ENCODE results near the gene CLCN7. TPM values are rescaled to one million over a fixed set of nuclear protein-coding genes. Genes with fewer than 3 reads are reported as not detected.
"Not testable (repeated sequence)": the region's sequence is repeated elsewhere in the genome, so short reads cannot be mapped to it uniquely, and the experiment has no call there.

CLCN7 gene
- polyA plus RNA-seq, 3 donors from 2014 or later: 19.8 to 44.8 (median 21.5) TPM

DNA sequence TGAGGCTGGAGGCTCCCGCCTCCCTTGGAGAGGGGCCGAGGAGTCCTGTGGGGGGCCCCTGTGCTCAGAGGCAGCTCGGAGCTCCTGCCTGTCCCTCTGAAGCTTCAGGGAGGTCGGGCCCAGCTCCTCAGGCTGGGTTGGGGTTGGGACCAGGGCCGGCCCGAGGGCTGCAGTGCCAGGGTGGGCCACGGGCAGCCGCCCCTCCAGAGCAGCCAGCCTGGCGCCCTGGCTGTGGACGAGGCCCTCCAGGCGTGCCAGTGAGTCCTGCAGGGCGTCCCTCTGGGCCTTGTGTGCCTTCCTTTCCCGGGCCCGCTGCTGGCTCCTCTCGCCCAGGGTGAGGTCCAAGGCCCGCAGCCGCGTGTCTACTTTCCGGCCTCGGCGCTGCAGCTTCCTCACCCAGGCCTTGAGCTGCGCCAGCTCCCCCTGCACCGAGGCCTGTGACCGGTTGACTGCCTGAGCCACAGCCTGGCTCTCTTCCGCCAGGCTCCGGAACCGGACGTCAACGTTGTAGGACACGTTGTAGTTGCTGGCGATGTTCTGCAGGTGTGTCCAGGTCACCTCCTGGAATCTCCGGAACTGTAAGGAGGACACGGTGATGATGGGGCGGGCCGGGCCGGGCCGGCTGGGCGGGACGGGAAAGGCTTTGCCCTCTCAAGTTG is 12.7 kb upstream of the CLCN7 start:
- Mint-ChIP-seq H3K4me1 (peaks cover 2 to 3% of the 10 kb centered on the region in 2 donors), H3K4me3 (no peak overlapping the region), H3K27ac (no peak overlapping the region), H3K27me3 (ENCODE audit: low read depth in 3 of 3) (peaks cover 0 to 1% (median under 1%) of the 10 kb centered on the region in 3 donors), H3K36me3 (no peaks in the 10 kb centered on the region), H3K9me3 (no peaks in the 10 kb centered on the region)
- DNase-seq: no peak

DNA sequence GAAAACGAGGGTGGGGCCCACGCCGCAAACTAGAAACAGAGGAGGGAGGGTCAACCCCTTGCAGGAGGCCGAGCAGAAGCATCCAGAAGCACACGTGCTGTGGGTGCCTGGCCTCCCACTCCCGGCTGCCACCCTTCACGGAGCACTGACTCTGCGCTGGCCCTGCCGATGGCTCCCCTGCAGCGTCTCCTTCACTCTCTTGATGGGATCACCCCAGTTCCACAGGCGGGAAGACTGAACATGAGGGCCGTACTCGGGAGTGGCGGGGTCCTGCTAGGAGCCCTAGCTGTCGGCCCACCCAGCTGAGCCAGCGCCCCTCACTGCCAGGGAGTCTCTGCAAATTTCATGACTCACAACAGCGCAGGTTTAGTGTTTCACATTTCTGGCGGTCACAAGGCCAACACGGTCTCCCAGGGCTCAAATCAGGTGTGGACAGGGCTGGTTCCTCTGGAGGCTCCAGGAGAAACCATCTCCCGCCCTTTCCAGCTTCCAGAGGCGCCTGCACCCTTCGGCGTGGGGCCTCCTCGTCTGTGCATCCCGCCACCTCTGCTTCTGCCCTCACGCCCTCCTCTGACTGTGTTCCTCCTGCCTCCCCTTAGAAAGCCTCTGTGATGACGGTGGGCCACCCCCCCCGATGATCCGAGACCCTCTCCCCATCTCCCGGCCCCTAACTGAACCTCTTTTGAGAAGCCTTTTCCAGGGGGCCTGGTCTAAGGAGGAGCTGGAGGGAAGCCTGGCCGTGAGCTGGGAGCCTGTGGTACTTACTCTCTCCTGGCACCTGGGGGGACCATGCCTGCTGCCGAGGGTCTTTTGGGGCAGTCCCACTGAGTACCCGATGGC is 11.9 kb upstream of the CLCN7 start:
- no peaks in the 10 kb centered on the region for H3K9me3 Mint-ChIP-seq
- H3K27me3 Mint-ChIP-seq (ENCODE audit: low read depth in 3 of 3): peaks cover 0 to 1% (median 0%) of the 10 kb centered on the region in 3 donors
- no peaks in the 10 kb centered on the region for H3K4me1 Mint-ChIP-seq
- no peak for DNase-seq
- H3K27ac Mint-ChIP-seq: no peak overlapping the region
- no peak overlapping the region for H3K4me3 Mint-ChIP-seq
- no peaks in the 10 kb centered on the region for H3K36me3 Mint-ChIP-seq

DNA sequence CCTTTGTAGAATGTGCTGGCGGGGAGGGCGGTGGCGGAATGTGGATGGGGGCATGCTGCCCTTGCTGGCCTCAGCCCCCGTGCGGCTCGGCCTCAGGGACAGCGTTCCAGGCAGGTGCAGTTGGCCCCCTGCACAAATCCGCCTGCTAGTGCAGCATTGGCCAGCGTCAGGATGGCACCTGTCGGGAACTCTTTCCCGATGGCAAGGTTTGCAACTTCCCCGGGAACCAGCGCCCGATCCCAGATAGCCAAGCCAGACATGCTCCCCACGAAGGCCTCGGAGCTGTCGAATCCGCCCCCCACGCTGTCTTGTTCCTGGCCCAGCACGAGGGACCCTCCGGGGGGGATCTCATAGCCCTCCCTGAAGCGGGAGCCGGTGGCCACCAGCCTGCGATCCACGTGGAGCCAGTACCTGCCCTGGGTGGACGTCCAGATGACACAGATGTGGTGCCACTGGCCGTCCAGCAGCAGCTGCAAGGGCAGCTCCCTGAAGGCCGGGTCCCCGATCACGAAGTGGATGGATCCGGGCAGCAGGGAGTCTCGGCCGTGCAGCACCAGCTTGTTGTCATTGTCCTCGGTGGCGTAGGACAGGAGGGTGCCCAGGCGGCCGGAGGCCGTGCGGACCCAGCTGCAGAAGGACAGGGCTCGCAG is 11.1 kb upstream of the CLCN7 start:
- no peak overlapping the region for H3K4me3 Mint-ChIP-seq
- no peaks in the 10 kb centered on the region for H3K36me3 Mint-ChIP-seq
- H3K9me3 Mint-ChIP-seq: no peaks in the 10 kb centered on the region
- no peak overlapping the region for H3K27ac Mint-ChIP-seq
- peaks cover 0 to 1% (median 0%) of the 10 kb centered on the region in 3 donors for H3K27me3 Mint-ChIP-seq (ENCODE audit: low read depth in 3 of 3)
- no peaks in the 10 kb centered on the region for H3K4me1 Mint-ChIP-seq
- DNase-seq: no peak

DNA sequence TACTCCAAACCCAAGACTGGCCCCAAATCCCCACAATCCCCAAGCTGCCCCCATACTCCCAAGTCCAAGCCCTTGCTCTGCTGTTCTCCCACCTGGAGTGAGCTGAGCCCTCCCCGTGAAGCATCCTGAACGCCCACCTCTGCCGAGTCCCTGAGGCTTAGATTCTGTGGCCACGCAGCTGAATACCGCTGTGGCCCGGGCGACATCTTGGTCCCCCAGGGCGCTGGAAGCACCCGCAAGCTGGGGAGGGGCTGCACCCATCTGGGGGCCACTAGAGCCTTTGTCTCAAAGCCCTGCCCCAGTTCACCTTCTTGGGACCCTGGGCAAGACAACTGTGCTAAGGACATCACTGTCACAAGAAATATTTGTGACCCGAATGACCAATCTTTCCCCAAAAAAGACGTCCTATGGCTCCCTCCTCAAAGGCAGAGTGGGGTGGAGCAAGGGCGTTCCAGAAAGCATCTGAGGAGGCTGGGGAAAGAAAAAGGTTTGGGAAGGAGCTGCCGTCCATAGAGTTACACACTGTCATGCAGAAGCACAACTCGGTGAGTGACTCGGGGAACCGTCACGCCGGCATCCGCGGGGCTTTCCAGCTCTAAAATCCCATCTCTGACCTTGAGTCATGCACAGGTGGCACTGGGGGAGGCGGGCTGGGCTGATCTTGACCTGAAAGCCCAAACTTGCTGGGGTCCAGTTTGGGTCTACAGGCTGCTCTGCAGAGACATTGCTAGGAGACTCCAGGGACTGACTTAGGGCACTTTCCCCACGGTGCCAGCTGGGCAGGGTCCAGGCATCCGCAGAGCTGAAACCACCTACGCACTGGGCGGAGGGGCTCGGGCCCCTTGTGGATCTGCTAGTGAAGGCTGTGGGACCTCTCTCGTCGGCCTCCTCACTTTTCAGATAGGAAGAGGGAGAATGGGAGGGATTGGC is 7.3 kb upstream of the CLCN7 start:
- H3K27ac Mint-ChIP-seq: no peak overlapping the region
- H3K36me3 Mint-ChIP-seq: no peaks in the 10 kb centered on the region
- H3K4me1 Mint-ChIP-seq: no peaks in the 10 kb centered on the region
- no peak for DNase-seq
- H3K4me3 Mint-ChIP-seq: no peak overlapping the region
- peaks cover 0 to 4% (median 4%) of the 10 kb centered on the region in 3 donors for H3K27me3 Mint-ChIP-seq (ENCODE audit: low read depth in 3 of 3)
- no peaks in the 10 kb centered on the region for H3K9me3 Mint-ChIP-seq

DNA sequence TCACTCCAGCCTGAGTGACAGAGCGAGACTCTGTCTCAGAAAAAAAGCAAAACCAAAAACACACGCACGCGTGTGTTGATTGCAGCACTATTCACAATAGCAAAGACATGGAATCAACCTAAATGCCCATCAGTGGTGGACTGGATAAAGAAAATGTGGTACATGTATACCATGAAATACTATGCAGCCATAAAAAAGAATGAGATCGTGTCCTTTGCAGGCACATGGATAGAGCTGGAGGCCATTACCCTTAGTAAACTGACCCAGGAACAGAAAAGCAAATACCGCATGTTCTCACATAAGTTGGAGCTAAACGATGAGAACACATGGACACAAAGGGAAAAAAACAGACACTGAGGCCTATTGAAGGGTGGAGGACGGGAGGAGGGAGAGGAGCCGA is 4.1 kb upstream of the CLCN7 start:
- H3K27me3 Mint-ChIP-seq (ENCODE audit: low read depth in 3 of 3); H3K4me3 Mint-ChIP-seq; H3K36me3 Mint-ChIP-seq; H3K27ac Mint-ChIP-seq; H3K9me3 Mint-ChIP-seq; DNase-seq: not testable (repeated sequence)
- H3K4me1 Mint-ChIP-seq: peaks cover 11% of the 10 kb centered on the region in 2 donors

DNA sequence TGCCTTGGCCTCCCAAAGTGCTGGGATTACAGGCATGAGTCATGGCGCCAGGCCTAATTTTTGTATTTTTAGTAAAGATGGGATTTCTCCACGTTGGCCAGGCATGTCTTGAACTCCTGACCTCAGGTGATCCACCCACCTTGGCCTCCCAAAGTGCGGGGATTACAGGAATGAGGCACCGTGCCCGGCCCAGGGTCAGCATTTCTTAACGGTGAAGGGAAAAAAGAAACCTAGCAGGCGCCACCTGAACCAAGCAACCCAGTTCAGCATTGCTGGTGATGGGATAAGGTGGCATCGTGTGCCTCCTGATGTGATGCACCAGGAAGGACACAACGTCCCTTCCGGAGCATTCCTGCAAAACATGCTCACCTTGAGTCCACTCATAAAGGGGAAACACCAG is 2.2 kb upstream of the CLCN7 start:
- Mint-ChIP-seq H3K4me1 (peaks cover 21 to 26% of the 10 kb centered on the region in 2 donors), H3K4me3 (peak overlapping the region in 1 of 5 donors; percentile 15), H3K27me3 (ENCODE audit: low read depth in 3 of 3) (peaks cover 2 to 12% (median 8%) of the 10 kb centered on the region in 3 donors), H3K36me3 (no peaks in the 10 kb centered on the region), H3K9me3 (no peaks in the 10 kb centered on the region), H3K27ac (no peak overlapping the region)
- DNase-seq: no peak

DNA sequence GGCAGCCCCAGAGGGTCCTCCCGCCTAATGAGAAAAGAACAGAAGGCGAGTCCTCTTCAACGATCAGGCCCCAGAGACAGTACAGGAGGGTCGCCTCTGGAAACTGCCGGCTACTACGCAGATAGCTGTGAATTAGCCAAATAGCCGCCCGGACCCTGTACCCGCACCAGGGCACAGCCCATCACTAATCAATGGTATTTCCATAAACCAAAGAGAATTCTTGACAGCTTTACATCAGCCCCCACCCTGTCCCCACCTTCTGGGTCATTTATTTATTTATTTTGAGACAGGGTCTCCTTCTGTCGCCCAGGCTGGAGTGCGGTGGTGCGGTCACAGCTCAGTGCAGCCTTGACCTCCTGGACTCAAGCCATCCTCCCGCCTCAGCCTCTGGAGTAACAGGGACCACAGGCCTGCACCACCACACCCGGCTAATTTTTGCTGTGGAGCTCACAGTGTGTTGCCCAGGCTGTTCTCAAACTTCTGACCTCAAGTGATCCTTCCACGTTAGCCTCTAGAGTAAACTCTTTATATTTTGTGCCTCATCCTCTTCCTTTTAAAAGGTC is 805 bp upstream of the CLCN7 start:
- Mint-ChIP-seq H3K4me1 (peaks cover 33 to 40% of the 10 kb centered on the region in 2 donors), H3K36me3 (no peaks in the 10 kb centered on the region), H3K9me3 (no peaks in the 10 kb centered on the region), H3K27me3 (ENCODE audit: low read depth in 3 of 3) (peaks cover 2 to 15% (median 5%) of the 10 kb centered on the region in 3 donors), H3K27ac (peak overlapping the region; percentile 67 to 93 (median 87)), H3K4me3 (peak overlapping the region; percentile 77 to 87 (median 82))
- DNase-seq: no peak

DNA sequence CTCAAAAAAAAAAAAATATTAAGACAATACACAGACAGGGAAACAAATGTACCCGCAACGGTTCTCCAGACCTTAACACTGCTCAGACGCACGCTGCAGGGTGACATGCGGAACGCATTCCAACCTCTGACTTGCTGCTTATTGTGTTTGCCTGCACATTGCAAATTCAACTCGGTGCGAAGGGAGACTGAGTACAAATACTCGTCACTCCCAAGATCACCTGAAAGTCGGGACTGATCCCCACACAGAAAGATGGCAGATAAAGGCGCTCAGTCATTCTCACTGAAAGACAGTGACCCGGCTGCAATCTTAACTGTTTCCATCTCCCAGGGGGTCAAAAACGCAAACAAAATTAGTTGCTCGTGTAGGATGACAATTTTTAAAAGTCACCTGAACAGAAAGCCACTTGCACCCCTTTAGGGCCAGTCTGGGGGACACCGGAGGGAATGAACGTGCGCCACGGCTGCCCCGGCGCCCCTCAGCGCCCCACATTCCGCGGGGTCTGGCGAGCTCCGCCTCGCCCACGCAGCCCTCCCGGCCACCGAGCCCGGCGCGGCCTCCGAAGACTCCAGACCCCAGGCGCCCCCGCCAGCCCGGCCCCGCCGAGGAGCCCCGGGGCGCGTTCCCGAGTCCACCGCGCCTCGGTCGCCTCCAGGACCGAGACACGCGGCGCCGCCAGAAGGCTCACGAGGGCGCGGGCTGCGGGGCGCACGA is 589 bp downstream of the CLCN7 start:
- Mint-ChIP-seq H3K27me3 (ENCODE audit: low read depth in 3 of 3) (peaks cover 2 to 17% (median 6%) of the 10 kb centered on the region in 3 donors), H3K27ac (peak overlapping the region in 3 of 6 donors; percentile 45 to 57 (median 46)), H3K9me3 (no peaks in the 10 kb centered on the region), H3K4me3 (peak overlapping the region; percentile 60 to 82 (median 67)), H3K36me3 (no peaks in the 10 kb centered on the region), H3K4me1 (peaks cover 41 to 52% of the 10 kb centered on the region in 2 donors)
- DNase-seq: no peak

DNA sequence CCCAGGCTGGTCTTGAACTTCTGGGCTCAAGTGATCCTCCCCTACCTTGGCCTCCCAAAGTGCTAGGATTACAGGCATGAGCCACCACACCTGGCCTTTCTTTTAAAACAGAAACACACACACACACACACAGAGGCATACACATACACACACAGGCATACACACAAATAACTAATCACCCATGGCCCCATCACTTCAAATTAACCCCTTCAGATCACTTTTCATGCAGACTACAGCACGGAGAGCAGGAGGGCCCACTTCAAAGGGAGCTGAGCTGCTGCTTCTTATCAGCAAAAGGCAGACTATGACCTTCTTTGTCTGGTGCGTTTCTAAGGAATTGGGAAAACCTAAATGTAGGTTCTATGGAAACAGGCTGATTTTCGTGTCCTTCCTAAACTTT is 1.9 kb downstream of the CLCN7 start:
- DNase-seq: no peak
- H3K4me1 Mint-ChIP-seq: peaks cover 41 to 52% of the 10 kb centered on the region in 2 donors
- no peaks in the 10 kb centered on the region for H3K9me3 Mint-ChIP-seq
- H3K27ac Mint-ChIP-seq: peak overlapping the region; percentile 30 to 94 (median 74)
- H3K27me3 Mint-ChIP-seq (ENCODE audit: low read depth in 3 of 3): peaks cover 2 to 17% (median 6%) of the 10 kb centered on the region in 3 donors
- H3K36me3 Mint-ChIP-seq: no peaks in the 10 kb centered on the region
- H3K4me3 Mint-ChIP-seq: peak overlapping the region; percentile 63 to 79 (median 77)

DNA sequence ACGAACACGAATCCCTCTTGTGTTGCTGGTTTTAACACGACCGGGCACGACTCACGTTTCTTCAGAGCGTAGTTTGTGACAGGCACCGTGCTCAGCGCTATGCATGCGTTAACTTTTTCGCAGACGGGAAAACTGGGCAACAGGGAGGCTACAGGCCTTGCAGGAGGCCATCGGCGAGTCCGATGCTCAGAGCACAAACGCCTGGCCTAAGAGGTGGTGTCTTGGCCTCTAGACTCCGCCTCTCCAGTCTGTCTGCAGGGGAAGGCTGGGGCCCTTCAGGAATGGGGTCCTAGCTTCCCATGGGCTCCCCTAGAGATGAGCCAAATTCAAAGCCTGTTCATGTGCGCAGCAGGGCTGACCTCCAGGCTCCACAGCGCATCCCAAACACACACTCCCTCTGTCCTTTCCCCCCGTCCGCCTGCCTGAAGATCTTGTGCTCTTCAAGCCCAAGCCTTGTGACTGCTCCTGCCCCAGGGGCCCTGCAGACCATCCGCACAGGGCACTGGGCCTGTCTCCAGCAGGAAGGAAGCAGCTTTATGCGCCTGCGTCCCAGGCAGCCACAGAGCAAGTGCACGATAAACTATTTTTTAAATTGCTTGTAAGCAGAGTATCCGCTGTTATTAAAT is 3.1 kb downstream of the CLCN7 start:
- H3K27ac Mint-ChIP-seq: peak overlapping the region in 4 of 6 donors; percentile 21 to 69 (median 32)
- no peak for DNase-seq
- H3K9me3 Mint-ChIP-seq: no peaks in the 10 kb centered on the region
- peaks cover 43 to 52% of the 10 kb centered on the region in 2 donors for H3K4me1 Mint-ChIP-seq
- no peak overlapping the region for H3K4me3 Mint-ChIP-seq
- no peaks in the 10 kb centered on the region for H3K36me3 Mint-ChIP-seq
- peaks cover 2 to 17% (median 6%) of the 10 kb centered on the region in 3 donors for H3K27me3 Mint-ChIP-seq (ENCODE audit: low read depth in 3 of 3)

DNA sequence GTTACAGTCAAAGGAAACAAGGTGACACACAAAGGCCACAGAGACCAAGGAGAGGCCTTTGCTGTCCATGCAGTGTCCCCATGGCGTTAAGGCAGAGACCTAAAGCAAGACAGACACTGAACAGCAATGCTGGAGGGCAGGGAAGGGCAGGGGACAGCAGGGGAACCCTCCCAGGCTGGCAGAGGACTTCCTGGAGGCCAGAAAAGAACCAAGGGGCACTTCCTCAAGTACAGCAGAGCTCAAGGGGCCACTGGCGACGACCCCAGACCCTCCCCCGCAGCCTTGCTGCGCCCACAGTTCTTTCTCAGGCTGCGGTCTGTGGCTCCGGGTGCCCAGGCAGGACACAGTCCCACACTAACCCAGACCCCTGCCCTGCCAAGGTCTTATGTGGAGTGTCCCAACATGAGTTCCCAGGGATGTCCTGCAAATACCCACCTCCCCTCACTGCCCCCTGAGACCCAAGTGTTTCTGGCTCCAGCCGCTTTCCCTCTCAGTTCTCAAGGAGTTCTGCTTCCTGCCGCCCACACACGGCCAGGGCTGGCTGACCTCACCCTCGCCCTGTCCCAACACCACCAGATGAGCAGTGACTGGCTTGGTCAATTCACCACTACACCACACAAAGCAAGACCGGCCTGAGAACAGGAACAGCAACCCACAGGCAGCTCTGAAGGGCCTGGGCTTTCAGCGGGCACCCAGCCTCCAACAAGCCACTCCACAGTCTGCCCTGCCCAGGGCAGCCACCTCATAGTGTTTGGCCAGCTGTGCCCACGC is 4.2 kb downstream of the CLCN7 start:
- H3K27me3 Mint-ChIP-seq (ENCODE audit: low read depth in 3 of 3): peaks cover 2 to 14% (median 3%) of the 10 kb centered on the region in 3 donors
- peaks cover 40 to 49% of the 10 kb centered on the region in 2 donors for H3K4me1 Mint-ChIP-seq
- peak overlapping the region in 2 of 5 donors; percentile 12 to 38 for H3K4me3 Mint-ChIP-seq
- peak overlapping the region in 4 of 6 donors; percentile 22 to 68 (median 47) for H3K27ac Mint-ChIP-seq
- H3K9me3 Mint-ChIP-seq: no peaks in the 10 kb centered on the region
- no peaks in the 10 kb centered on the region for H3K36me3 Mint-ChIP-seq
- no peak for DNase-seq
